SK-N-SH treated with all-trans-retinoic acid at 6 μM for 48 hours (cell line): Measurements from ENCODE around the gene VRK3.

Experiments used
- ATAC-seq: fragments of 200-7000 bp; cut with Tn5 transposase; 3 replicates; pipeline ENCODE4 v1.9.1; 2020; ENCODE audit warnings: mild to moderate bottlenecking, moderate library complexity
- ARNTL ChIP-seq: fragments of 450-650 bp; formaldehyde crosslinking; IDR thresholded peaks from 2 replicates; pipeline ENCODE4 v1.5.0; 2020; ENCODE audit warnings: low read depth, mild to moderate bottlenecking, moderate library complexity, borderline replicate concordance
- BACH2 ChIP-seq: fragments of 250-450 bp; sonication (Bioruptor Pico); IDR thresholded peaks from 2 replicates; pipeline ENCODE4 v1.9.0; 2021; ENCODE audit warnings: mild to moderate bottlenecking, borderline replicate concordance
- CSDC2 ChIP-seq: fragments of 250-450 bp; sonication (Bioruptor Pico); IDR thresholded peaks from 2 replicates; pipeline ENCODE4 v1.5.0; 2020; ENCODE audit warnings: mild to moderate bottlenecking, moderate library complexity
- ESRRG ChIP-seq: fragments of 250-450 bp; sonication (Bioruptor Pico); IDR thresholded peaks from 2 replicates; pipeline ENCODE4 v1.6.1; 2021; ENCODE audit warnings: mild to moderate bottlenecking
- GLIS3 ChIP-seq: fragments of 250-450 bp; sonication (Bioruptor Pico); IDR thresholded peaks from 2 replicates; pipeline ENCODE4 v1.5.0; 2020; ENCODE audit warnings: mild to moderate bottlenecking, moderate library complexity
- ISL1 ChIP-seq: fragments of 250-450 bp; sonication (Bioruptor Pico); IDR thresholded peaks from 2 replicates; pipeline ENCODE4 v2.1.2; 2022; ENCODE audit warnings: mild to moderate bottlenecking, moderate library complexity
- OSR1 ChIP-seq: fragments of 250-450 bp; sonication (Bioruptor Pico); IDR thresholded peaks from 2 replicates; pipeline ENCODE4 v1.8.0; 2022; ENCODE audit warnings: moderate library complexity, mild to moderate bottlenecking, inconsistent platforms
- PPARA ChIP-seq: fragments of 250-450 bp; sonication (Bioruptor Pico); IDR thresholded peaks from 2 replicates; pipeline ENCODE4 v1.5.0; 2020; ENCODE audit warnings: mild to moderate bottlenecking, borderline replicate concordance
- RARB ChIP-seq: fragments of 250-450 bp; sonication (Bioruptor Pico); IDR thresholded peaks from 2 replicates; pipeline ENCODE4 v1.8.0; 2021; ENCODE audit warnings: mild to moderate bottlenecking, moderate library complexity
- SNAI2 ChIP-seq: fragments of 250-450 bp; sonication (Bioruptor Pico); IDR thresholded peaks from 2 replicates; pipeline ENCODE4 v1.5.0; 2020; ENCODE audit warnings: mild to moderate bottlenecking, moderate library complexity
- TCF4 ChIP-seq: fragments of 250-450 bp; sonication (Bioruptor Pico); IDR thresholded peaks from 2 replicates; pipeline ENCODE4 v1.8.0; 2021; ENCODE audit warnings: mild to moderate bottlenecking, moderate library complexity, borderline replicate concordance
- TOX ChIP-seq: fragments of 250-450 bp; sonication (Bioruptor Pico); IDR thresholded peaks from 2 replicates; pipeline ENCODE4 v1.8.0; 2021; ENCODE audit warnings: mild to moderate bottlenecking, moderate library complexity, borderline replicate concordance
- ZC3H10 ChIP-seq: fragments of 250-450 bp; sonication (Bioruptor Pico); IDR thresholded peaks from 2 replicates; pipeline ENCODE4 v1.5.1; 2021; ENCODE audit warnings: mild to moderate bottlenecking, moderate library complexity
- ZFP3 ChIP-seq: fragments of 250-450 bp; sonication (Bioruptor Pico); IDR thresholded peaks from 2 replicates; pipeline ENCODE4 v1.5.0; 2020; ENCODE audit warnings: mild to moderate bottlenecking, moderate library complexity
- ZFP30 ChIP-seq: fragments of 450-650 bp; formaldehyde crosslinking; IDR thresholded peaks from 2 replicates; pipeline ENCODE4 v1.5.0; 2022; ENCODE audit warnings: mild to moderate bottlenecking, moderate library complexity
- ZNF565 ChIP-seq: fragments of 450-650 bp; formaldehyde crosslinking; conservative IDR thresholded peaks from 2 replicates; pipeline ENCODE4 v1.5.0; 2020; ENCODE audit warnings: low read depth, mild to moderate bottlenecking, moderate library complexity
- ZNF70 ChIP-seq: fragments of 450-650 bp; formaldehyde crosslinking; IDR thresholded peaks from 2 replicates; pipeline ENCODE4 v1.5.0; 2020; ENCODE audit warnings: mild to moderate bottlenecking, moderate library complexity
- ZNF8 ChIP-seq: fragments of 450-650 bp; formaldehyde crosslinking; IDR thresholded peaks from 2 replicates; pipeline ENCODE4 v1.5.0; 2020; ENCODE audit warnings: mild to moderate bottlenecking, moderate library complexity
- TF ChIP-seq, protein P1 (sequence below): fragments of 250-450 bp; sonication (Bioruptor Pico); IDR thresholded peaks from 2 replicates; pipeline ENCODE4 v1.8.0; 2021; ENCODE audit warnings: low read depth, mild to moderate bottlenecking, moderate library complexity, borderline replicate concordance
- TF ChIP-seq, protein P2 (sequence below): fragments of 250-450 bp; sonication (Bioruptor Pico); IDR thresholded peaks from 2 replicates; pipeline ENCODE4 v1.5.1; 2020; ENCODE audit warnings: low read depth, mild to moderate bottlenecking, moderate library complexity
- TF ChIP-seq, protein P3 (sequence below): fragments of 250-450 bp; sonication (Bioruptor Pico); IDR thresholded peaks from 2 replicates; pipeline ENCODE4 v1.5.1; 2021; ENCODE audit warnings: mild to moderate bottlenecking, moderate library complexity
- TF ChIP-seq, protein P4 (sequence below): fragments of 250-450 bp; sonication (Bioruptor Pico); IDR thresholded peaks from 2 replicates; pipeline ENCODE4 v1.5.0; 2020; ENCODE audit warnings: mild to moderate bottlenecking, moderate library complexity
- TF ChIP-seq, protein P5 (sequence below): fragments of 250-450 bp; sonication (Bioruptor Pico); IDR thresholded peaks from 2 replicates; pipeline ENCODE4 v1.8.0; 2020; ENCODE audit warnings: mild to moderate bottlenecking, moderate library complexity, borderline replicate concordance

Gene VRK3

DNA sequence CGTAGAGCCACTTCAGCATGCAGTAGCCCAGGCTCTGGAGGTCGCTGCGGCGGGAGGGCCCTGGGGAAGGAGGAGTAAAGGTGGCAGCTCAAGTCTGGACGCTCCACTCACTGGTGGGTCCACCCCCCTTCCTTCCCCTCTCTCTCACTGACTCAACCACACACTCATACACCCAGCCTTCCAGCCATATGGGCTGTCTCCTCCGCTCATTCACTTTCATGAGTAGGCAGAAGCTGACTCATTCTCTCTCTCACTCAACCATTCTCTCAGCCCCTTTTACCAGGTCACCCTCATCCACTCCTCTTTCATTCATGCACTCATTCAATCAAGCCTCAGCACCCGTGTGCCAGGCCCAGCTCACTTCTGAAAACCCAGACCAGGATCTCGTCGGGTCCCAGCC is 36.7 kb downstream of the VRK3 start:
- TF ChIP-seq ARNTL (CRISPR knock-in tag) (no peak), RARB (CRISPR knock-in tag) (no peak), ZNF565 (CRISPR knock-in tag) (no peak), CSDC2 (no peak), TOX (no peak), ZFP30 (no peak), ISL1 (CRISPR knock-in tag) (no peak), TCF4 (CRISPR knock-in tag) (no peak), ZNF70 (CRISPR knock-in tag) (no peak), ESRRG (CRISPR knock-in tag) (no peak), GLIS3 (CRISPR knock-in tag) (no peak), ZFP3 (CRISPR knock-in tag) (no peak), SNAI2 (CRISPR knock-in tag) (no peak), ZC3H10 (CRISPR knock-in tag) (no peak), ZNF8 (no peak), BACH2 (no peak)
- TF ChIP-seq, protein P1, sequence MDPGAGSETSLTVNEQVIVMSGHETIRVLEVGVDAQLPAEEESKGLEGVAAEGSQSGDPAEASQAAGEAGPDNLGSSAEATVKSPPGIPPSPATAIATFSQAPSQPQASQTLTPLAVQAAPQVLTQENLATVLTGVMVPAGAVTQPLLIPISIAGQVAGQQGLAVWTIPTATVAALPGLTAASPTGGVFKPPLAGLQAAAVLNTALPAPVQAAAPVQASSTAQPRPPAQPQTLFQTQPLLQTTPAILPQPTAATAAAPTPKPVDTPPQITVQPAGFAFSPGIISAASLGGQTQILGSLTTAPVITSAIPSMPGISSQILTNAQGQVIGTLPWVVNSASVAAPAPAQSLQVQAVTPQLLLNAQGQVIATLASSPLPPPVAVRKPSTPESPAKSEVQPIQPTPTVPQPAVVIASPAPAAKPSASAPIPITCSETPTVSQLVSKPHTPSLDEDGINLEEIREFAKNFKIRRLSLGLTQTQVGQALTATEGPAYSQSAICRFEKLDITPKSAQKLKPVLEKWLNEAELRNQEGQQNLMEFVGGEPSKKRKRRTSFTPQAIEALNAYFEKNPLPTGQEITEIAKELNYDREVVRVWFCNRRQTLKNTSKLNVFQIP (CRISPR knock-in tag): no peak
- TF ChIP-seq, protein P2, sequence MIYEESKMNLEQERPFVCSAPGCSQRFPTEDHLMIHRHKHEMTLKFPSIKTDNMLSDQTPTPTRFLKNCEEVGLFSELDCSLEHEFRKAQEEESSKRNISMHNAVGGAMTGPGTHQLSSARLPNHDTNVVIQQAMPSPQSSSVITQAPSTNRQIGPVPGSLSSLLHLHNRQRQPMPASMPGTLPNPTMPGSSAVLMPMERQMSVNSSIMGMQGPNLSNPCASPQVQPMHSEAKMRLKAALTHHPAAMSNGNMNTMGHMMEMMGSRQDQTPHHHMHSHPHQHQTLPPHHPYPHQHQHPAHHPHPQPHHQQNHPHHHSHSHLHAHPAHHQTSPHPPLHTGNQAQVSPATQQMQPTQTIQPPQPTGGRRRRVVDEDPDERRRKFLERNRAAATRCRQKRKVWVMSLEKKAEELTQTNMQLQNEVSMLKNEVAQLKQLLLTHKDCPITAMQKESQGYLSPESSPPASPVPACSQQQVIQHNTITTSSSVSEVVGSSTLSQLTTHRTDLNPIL (CRISPR knock-in tag): no peak
- TF ChIP-seq, protein P3, sequence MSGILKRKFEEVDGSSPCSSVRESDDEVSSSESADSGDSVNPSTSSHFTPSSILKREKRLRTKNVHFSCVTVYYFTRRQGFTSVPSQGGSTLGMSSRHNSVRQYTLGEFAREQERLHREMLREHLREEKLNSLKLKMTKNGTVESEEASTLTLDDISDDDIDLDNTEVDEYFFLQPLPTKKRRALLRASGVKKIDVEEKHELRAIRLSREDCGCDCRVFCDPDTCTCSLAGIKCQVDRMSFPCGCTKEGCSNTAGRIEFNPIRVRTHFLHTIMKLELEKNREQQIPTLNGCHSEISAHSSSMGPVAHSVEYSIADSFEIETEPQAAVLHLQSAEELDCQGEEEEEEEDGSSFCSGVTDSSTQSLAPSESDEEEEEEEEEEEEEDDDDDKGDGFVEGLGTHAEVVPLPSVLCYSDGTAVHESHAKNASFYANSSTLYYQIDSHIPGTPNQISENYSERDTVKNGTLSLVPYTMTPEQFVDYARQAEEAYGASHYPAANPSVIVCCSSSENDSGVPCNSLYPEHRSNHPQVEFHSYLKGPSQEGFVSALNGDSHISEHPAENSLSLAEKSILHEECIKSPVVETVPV (CRISPR knock-in tag): no peak
- ATAC-seq: peak; percentile 53

DNA sequence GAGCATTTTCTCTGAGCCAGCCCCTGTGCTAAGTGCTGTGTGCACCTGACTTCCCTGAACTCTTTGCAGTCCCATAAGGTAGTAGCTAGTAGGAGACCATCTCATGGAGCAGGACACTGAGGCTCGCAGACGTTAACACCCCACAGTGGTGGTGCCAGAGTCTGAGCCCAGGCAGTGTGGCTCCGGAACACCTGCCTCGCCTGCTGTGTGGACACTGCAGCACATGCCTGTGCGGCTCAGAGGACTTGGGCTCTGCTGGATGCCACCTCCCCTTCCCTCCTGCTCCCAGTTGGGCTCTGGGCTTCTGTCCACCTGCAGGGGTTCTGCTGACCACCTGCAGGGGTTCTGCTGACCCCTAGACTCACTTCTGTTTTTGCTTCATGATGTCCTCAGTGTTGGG is 37.2 kb downstream of the VRK3 start:
- TF ChIP-seq ISL1 (CRISPR knock-in tag) (no peak), TOX (no peak), ZNF565 (CRISPR knock-in tag) (no peak), ARNTL (CRISPR knock-in tag) (no peak), ZNF70 (CRISPR knock-in tag) (no peak), TCF4 (CRISPR knock-in tag) (no peak), PPARA (CRISPR knock-in tag) (no peak), ESRRG (CRISPR knock-in tag) (no peak), GLIS3 (CRISPR knock-in tag) (no peak), OSR1 (no peak)
- TF ChIP-seq, protein P4, sequence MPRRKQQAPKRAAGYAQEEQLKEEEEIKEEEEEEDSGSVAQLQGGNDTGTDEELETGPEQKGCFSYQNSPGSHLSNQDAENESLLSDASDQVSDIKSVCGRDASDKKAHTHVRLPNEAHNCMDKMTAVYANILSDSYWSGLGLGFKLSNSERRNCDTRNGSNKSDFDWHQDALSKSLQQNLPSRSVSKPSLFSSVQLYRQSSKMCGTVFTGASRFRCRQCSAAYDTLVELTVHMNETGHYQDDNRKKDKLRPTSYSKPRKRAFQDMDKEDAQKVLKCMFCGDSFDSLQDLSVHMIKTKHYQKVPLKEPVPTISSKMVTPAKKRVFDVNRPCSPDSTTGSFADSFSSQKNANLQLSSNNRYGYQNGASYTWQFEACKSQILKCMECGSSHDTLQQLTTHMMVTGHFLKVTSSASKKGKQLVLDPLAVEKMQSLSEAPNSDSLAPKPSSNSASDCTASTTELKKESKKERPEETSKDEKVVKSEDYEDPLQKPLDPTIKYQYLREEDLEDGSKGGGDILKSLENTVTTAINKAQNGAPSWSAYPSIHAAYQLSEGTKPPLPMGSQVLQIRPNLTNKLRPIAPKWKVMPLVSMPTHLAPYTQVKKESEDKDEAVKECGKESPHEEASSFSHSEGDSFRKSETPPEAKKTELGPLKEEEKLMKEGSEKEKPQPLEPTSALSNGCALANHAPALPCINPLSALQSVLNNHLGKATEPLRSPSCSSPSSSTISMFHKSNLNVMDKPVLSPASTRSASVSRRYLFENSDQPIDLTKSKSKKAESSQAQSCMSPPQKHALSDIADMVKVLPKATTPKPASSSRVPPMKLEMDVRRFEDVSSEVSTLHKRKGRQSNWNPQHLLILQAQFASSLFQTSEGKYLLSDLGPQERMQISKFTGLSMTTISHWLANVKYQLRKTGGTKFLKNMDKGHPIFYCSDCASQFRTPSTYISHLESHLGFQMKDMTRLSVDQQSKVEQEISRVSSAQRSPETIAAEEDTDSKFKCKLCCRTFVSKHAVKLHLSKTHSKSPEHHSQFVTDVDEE: no peak
- TF ChIP-seq, protein P1 (CRISPR knock-in tag): no peak
- TF ChIP-seq, protein P2 (CRISPR knock-in tag): no peak
- TF ChIP-seq, protein P5, sequence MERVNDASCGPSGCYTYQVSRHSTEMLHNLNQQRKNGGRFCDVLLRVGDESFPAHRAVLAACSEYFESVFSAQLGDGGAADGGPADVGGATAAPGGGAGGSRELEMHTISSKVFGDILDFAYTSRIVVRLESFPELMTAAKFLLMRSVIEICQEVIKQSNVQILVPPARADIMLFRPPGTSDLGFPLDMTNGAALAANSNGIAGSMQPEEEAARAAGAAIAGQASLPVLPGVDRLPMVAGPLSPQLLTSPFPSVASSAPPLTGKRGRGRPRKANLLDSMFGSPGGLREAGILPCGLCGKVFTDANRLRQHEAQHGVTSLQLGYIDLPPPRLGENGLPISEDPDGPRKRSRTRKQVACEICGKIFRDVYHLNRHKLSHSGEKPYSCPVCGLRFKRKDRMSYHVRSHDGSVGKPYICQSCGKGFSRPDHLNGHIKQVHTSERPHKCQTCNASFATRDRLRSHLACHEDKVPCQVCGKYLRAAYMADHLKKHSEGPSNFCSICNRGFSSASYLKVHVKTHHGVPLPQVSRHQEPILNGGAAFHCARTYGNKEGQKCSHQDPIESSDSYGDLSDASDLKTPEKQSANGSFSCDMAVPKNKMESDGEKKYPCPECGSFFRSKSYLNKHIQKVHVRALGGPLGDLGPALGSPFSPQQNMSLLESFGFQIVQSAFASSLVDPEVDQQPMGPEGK: no peak

More for the DNA sequence above, 37.2 kb downstream of the VRK3 start:
- ATAC-seq: no peak
